GM19035 (cell line): ENCODE data around the gene MKS1.
A peak's percentile ranks its signal among the peaks of the same experiment; 100 is the strongest.

ENCODE experiments used
- ATAC-seq: cut with Tn5 transposase; IDR thresholded peaks from one replicate; pipeline ENCODE4 v1.9.1; 2021; ENCODE audit not compliant: unreplicated experiment

MKS1 gene

GRCh38 chr17:58245428-58246103, 26.5 kb upstream of the MKS1 start:
- ATAC-seq: no peak

GRCh38 chr17:58244963-58245362, 25.9 kb upstream of the MKS1 start:
- ATAC-seq: no peak

- ATAC-seq: no peak
Observed at GRCh38 chr17:58242171-58242784, 23.2 kb upstream of the MKS1 start.

DNA sequence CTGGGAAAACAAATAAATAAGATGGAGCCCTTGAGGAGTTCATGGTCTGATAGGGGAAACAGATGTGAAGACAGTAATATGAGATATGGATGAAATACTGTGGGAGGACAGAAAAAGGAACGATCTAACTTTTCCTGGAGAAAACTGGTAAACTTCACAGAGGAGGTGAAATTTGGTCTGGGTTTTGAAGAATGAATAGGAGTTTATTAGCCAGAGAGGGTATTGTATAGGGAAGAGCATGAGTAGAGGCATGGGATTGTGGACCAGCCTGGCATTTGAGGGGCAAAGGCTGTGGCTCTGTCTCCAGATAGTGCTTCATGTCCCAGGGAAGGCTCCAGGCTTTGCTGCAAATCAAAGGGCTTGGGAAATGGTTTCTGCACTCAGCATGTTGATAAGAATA, 20.9 kb upstream of the MKS1 start:
- no peak for ATAC-seq

DNA sequence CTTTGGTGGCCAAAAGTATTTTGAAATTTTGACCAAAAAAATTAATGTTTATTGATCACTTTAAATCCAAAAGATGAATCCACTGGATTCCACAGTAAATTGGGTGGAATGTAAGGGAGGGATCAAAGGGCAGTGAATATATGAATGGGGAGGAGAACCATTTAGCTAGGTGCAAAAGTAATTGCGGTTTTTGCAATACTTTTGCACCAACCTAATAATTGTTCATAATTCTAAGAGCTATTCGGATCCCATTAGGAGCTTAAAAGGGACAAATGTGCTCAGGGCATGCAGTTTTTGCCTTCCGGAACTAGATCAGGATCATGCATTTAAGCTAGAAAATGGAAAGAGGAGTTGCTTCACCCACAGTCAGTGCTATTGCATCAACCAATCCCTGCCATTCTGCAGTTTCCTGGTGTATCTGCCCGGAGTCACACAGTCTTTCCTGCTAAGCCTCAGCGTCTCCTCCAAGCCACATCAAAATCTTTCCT, 19.1 kb upstream of the MKS1 start, which contains the start of gene LPO:
TSS of gene LPO (plus strand) at position 438 of the 488 bp plus-strand sequence. CDS start 4,396 bp downstream, outside the sequence.
- no peak for ATAC-seq

- no peak for ATAC-seq
Observed at GRCh38 chr17:58236394-58236793, 17.3 kb upstream of the MKS1 start.

DNA sequence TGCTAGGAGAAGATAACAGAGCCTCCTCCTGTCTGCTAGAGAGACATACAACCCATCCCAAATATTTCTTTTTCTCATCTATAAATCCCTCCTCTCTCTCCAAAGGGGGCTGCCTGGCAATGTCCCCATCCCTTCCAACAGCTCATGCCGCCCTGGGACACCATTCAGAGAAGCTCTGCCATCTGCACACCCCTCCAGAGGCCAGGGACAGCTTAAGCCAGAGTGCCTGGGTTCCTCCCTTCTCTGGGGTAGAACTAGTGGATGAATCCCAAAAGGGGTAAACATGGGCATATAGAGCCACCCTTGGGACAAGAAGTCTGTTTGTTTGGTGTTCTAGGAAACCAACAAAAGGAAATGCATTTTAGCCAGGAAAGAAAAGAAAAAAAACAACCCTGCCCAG, 16.8 kb upstream of the MKS1 start:
- ATAC-seq: no peak

DNA sequence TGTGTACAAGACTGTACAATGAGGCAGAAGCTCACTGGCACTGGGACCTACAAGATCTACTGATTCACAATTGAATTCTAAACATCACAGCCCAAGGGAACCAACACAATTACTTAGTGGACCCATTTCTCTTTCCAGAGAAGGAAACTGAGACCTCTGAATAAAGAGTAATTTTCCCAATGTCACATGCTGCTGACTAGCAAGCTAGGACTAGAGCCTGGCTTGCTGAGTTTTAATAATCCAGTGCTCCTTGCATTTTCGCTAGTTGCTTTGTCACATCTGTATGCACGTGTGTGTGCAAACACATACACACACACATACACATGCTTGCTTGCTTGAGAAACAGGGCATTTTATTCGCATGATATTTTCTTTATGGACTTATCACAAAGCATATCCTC, 15.5 kb upstream of the MKS1 start:
- ATAC-seq: no peak

DNA sequence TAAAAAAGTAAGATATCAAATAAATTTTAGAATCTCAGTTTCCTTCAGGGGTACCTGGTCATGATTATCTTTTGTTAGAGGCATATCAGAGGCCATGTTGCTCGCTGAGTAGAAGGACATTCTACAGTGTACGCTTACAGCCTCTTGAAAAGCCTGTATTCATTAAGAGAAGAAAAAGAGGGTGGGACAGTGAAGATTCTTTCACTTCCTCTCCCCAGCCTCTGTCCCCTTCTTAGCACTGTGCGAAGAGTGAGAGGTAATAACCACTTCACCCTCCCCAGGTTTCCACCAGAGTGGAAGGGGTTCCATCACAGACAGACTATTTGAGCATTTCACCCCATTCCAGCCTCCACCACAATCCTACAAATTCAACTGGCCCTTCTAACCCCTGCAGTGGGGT, 14.5 kb upstream of the MKS1 start:
- no peak for ATAC-seq

- peak; percentile 64 for ATAC-seq
Observed at GRCh38 chr17:58232707-58233156, 13.7 kb upstream of the MKS1 start.

- ATAC-seq: no peak
Observed at GRCh38 chr17:58231641-58232040, 12.6 kb upstream of the MKS1 start.

DNA sequence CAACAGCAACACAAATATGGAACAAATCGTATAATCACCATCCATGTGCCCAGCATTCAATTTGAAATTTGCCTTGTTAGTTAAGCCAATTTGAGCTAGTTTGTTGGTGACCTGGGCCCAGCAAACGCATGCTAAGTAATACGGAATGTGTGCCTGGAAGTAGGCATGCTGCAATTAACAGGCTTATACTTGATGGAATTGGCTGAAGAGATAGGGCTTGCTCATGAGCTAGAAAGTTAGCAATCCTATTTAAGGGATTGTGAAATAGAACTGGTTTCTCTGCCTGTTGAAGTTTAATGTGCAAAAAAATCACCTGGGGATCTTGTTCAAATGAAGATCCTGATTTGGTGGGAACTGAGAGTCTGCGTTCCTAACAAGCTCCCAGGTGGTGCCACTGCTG, 10.8 kb upstream of the MKS1 start:
- no peak for ATAC-seq

DNA sequence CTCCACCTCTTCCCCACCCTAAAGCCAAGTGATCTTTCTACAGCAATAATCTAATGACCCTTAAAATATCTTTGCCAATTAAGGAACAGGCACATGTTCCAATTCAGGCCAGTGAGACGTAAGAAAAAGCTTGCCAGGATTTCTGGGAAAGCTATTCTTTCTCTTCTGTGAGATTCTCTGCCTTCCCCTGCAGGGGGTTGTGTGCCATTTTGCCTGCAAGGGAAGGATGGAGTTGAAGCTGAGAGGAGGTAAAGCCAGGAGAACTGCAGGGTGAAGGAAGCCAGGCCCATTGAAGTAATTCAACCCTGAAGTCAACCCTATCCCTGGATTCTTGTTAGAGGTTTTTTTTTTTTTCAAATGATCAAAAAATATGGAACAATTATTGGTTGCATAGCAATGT, 10.3 kb upstream of the MKS1 start:
- no peak for ATAC-seq

- ATAC-seq: no peak
Observed at GRCh38 chr17:58228679-58229078, 9.6 kb upstream of the MKS1 start.

- ATAC-seq: no peak
Observed at GRCh38 chr17:58227733-58228132, 8.7 kb upstream of the MKS1 start.

DNA sequence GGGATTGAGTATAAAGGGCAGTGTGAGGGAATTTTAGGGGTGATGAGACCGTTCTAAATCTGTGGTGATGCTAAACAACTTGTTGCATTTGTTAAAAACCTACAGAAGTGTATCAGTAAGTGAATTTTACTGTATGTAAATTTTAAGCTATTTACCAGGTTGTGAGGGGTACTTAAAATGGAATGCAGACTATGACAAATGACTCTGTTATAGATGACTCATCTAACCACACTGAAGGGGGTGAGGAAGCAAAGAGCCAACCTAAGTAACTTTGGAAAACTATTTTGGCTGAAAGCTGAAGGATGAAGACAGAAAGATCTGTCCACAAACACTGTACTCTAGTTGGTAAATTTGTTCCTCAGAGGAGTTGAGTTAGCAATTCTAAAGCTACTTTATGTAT, 5.3 kb upstream of the MKS1 start:
- no peak for ATAC-seq

- ATAC-seq: no peak
Observed at GRCh38 chr17:58219789-58220183, 731 bp upstream of the MKS1 start.

- ATAC-seq: no peak
Observed at GRCh38 chr17:58217766-58218165, 1.3 kb downstream of the MKS1 start.

DNA sequence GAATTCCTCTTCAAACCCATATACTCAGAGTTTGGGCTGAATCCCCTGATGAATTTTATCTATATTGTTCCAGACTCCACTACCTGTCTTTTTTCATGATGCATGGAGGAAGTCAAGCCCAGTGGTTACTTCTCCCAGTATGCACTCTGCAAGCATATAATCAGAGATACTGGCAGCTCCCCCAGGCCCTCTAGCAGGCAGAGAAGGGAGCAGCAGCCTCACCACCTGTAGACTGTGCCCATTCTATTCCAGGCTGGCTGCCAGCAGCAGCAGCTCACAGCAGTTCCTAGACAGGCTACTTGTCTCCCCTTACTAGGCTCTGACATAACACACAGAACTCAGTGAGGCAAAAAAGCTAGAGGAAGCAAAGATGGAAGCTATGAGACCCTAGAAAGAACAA, 3.4 kb downstream of the MKS1 start:
- ATAC-seq: no peak

GRCh38 chr17:58210922-58211321, 8.1 kb downstream of the MKS1 start:
- no peak for ATAC-seq

DNA sequence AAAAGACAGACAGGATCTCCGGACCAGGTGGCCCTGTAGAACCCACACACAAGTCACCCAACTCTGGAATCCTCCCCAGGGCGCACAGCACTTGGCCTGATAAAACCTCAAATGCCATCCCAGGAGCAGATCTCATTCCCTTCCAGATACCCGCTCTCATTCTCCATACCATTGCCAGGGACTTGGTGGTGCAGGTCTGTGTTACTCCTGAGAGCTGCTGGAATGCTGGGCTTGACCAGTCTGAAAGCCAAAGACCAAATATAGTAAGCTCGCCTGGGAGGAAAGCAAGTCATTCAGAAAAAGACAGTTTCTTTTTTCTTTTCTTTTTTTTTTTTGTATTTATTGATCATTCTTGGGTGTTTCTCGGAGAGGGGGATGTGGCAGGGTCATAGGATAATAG, 10.7 kb downstream of the MKS1 start:
- no peak for ATAC-seq

DNA sequence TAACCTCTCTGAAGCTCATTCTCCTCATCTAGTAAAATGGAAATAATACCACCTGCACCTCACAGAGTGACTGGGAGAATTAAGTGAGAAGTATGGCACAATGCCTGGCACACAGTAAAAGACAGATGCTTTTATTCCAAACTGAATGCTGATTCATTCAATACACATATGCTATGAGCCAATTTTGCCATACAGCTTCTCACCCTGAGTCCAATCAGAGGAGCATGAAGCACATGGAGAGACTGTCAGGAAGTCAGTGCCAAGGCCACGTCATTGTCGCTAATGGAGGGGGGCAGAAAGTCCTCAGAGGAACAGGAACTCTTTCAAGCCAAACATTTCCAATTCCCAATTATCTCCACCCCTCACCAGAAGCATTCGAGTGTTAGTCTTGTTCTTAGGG, 11.6 kb downstream of the MKS1 start:
- ATAC-seq: no peak

DNA sequence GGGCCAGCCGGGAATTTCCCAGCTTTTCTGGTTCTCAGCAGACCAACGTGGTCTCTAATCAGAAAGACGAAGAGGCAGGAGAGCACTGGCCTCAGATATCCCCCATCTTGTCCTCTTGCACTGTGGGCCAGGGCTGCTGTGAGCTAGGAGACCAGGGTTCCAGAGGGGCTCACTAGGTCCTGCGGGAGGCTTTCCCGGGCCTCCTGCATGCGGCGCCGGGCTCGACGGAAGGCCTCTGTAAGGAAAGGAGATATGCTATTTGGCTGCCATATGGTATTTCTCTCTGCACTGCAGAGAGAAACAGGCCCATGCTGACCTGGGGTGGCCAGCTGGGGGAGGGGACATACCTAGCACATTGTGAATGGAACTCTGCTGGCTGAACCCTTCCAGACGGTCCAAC, 13.1 kb downstream of the MKS1 start:
- no peak for ATAC-seq
